GM20431 (cell line): ENCODE data around the gene HNRNPH1.
"Not testable (repeated sequence)": the region's sequence is repeated elsewhere in the genome, so short reads cannot be mapped to it uniquely, and the experiment has no call there.

ENCODE experiments used
- in situ Hi-C: fragments of 300-500 bp; cut with MseI, MboI; formaldehyde crosslinking; loops from one replicate; pipeline ENCODE4 v1.15.0; 2020; ENCODE audit warnings: low sequenced_read_pairs; ENCODE audit not compliant: unreplicated experiment

Gene HNRNPH1, protein sequence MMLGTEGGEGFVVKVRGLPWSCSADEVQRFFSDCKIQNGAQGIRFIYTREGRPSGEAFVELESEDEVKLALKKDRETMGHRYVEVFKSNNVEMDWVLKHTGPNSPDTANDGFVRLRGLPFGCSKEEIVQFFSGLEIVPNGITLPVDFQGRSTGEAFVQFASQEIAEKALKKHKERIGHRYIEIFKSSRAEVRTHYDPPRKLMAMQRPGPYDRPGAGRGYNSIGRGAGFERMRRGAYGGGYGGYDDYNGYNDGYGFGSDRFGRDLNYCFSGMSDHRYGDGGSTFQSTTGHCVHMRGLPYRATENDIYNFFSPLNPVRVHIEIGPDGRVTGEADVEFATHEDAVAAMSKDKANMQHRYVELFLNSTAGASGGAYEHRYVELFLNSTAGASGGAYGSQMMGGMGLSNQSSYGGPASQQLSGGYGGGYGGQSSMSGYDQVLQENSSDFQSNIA

DNA sequence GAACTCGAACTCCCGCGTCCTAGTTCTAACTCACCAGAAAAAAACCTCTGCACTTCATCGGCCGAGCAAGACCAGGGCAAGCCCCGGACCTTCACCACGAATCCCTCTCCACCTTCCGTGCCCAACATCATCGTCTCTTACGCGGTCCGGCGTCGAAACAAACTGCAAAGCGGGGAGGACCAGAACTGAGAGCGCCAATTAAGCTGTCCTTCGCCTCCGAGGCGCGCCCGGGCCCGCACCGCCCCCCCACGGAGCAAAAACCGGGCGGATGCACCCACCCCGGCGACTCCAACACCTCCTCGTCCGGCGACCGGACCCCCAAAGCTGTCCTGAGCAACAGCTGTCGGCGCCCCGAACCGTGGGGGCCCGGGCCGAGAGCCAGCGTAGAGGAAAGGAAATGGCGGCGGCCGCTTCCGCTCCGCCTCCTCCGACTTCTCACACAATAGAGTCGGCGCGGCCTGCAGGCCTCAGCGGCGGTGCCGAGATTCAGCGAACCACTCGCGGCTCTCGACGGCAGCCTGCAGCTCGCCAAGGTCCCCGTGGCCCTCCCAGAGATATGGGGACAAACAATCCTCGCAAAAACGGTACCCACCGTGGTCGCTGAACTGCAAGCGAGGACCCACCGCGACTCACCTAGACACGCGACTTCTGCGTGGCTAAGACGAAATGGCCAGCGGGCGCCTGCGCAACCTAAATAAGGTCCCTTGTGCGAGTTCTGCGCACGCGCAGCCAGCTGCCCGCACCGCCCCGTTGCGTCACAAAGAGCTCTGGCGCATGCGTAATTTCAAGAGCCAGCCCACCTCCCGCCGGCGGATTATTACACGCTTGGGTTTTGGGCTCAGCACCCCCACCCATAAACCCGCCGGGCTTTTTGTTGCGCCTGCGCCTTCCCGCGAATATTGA is at the start of gene HNRNPH1:
TSS of gene HNRNPH1 (minus strand) at position 669 of the 903 bp plus-strand sequence. CDS start at position 131, 538 bp downstream.
- in situ Hi-C loops: no loop called here

DNA sequence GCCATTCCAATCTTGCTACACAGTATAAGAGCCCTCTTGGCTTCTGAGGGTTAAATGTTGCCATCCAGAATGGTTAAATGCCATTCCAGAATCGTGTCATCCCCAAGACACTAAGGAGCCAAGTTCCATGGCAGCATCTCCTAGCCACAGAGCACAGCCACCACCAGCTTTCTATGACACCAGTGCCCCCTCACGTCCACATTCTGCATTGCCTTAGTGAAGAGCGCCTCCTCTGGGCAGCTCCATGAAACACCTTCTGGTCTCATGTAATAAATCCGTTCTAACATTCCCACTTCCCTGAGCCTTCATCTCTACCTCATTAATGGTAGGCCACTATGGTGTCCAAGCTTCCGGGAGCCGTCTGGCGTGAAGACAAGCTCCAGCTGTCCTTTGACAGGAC is 44.9 kb upstream of the HNRNPH1 start:
- in situ Hi-C loops: no loop called here

DNA sequence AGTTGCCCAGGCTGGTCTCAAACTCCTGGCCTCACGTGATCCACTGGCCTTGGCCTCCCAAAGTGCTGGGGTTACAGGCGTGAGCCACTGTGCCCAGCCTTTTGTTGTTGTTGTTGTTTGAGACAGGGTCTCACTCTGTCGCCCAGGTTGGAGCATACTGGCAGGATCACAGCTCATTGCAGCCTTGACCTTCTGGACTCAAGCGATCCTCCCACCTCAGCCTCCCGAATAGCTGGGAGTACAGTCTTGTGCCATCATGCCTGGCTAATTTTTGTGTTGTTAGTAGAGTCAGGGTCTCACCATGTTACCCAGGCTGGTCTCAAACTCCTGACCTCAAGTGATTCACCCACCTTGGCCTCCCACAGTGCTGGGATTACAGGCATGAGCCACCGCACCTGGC is 38.2 kb upstream of the HNRNPH1 start:
- in situ Hi-C loops: not testable (repeated sequence)

DNA sequence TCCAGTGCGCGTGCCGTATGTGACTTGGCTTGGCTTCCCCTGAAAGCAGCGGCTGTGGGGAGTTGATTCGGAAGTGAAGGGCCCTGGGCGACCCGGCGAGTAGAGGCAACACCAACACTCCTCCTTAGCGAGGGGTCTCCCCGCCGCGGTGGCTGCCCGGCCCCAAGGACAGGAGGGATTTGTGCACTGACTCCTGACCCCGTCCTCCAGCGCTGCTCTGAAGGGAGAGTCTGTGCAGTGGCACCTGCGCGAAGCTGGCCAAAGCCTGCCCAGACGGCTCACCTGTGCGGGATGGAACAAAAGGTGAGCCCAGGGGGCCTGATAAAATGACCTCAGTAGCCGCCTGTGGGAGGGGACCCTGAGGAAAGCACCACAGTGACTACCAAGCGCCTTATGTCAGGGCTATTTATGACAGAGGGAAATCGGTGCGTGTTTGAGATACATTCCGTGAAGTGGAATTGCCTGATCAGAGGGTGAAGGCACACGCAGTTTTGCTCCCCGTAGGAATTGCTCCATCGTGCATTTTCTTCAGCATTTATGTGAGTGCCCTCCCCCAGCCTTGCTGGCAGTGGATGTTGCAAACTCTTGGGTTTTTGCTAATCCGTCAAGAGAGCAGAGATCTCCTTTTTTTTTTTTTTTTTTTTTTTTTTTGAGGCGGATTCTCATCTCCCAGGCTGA is 34.8 kb upstream of the HNRNPH1 start:
- in situ Hi-C loops: not testable (repeated sequence)

DNA sequence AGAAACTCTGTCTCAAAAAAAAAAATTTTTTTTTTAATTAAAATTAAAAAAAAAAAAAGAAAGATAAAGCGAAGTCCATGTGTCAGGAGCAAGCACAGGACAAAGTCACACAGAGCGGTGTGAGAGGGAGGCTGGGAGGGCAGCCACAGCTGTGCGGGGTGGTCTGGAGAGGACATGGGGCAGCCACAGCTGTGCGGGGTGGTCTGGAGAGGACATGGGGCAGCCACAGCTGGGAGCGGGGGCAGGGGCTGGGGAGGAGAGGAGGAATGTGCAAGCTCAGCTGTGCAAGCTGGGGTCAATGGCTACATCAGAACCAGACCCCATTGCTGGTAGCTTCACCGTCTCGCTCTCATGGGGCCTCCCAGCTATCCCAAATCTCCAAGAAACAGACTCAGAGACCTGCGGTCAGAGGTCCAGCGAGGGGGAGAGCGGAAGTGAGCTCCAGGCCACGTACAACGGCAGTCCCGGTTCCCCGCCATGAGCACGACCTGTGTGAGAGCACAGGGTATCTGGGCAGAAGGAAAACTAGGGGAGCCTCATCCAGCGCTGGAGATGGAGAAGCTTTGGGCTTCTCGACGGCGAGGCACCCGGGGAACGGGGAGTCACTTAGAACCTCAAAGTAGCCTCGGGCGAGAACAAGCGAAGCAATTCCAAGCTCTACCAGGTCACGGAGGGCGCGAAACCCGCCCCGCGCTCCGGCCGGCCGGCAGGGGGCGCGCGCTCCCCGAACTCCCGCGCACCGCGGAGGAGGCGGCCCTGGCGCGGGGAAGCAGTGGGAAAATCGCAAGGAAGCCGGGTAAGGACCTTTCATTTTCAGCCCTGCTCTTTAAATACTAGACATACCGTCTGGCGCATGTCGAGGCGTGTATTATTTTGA is 34.1 kb upstream of the HNRNPH1 start:
- in situ Hi-C loops: not testable (repeated sequence)

DNA sequence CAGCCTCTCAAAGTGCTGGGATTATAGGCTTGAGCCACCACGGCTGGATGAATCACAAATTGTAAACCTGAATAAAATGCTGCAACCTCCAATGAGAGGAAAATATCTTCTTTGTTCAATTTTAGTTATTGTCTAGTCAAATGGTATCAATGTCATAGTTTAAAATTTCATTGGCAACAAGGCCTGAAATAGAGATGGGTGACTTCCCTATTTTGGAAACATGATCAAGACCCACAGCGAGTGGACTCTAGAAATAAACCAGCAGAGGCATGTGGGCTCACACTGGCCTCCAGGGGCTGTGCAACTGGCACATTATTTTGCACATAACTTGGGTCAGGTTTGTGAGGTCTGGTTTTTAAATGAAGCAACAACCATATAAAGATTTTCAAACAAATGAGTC is 29.7 kb upstream of the HNRNPH1 start:
- in situ Hi-C loops: not testable (repeated sequence)

DNA sequence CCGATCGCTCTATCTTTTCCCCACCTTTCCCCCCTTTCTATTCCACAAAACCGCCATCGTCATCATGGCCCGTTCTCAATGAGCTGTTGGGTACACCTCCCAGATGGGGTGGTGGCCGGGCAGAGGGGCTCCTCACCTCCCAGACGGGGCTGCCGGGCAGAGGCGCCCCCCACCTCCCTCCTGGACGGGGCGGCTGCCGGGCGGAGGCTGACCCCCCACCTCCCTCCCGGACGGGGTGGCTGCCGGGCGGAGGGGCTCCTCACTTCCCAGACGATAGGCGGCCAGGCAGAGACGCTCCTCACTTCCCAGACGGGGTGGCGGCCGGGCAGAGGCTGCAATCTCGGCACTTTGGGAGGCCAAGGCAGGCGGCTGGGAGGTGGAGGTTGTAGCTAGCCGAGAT is 26.8 kb upstream of the HNRNPH1 start:
- in situ Hi-C loops: not testable (repeated sequence)

DNA sequence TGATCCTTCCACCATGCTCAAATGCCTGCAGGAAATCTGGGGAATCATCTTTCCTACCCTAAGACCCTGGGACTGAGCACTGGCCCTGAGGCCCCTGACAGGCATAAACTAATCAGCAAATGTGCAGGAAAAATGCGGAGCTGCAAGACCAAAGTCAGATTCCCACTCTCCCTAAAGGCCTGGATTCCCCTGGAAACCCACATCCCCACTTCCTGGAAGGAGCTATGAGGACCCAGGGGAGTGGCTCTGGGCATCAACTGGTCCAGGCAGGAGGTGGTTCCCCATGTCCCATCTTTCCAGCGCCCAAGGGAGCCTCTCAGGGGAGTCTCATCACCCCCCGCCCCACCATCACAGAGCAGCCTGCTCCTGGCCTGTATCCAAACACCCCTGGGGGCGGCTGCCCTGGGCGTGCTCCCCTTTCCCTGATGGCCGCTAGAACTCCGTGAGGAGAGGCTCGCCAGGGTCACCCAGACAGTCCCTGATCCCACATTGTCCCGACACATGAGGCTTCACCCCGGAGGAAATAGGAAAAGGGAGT is 25.8 kb upstream of the HNRNPH1 start:
- in situ Hi-C loops: not testable (repeated sequence)

DNA sequence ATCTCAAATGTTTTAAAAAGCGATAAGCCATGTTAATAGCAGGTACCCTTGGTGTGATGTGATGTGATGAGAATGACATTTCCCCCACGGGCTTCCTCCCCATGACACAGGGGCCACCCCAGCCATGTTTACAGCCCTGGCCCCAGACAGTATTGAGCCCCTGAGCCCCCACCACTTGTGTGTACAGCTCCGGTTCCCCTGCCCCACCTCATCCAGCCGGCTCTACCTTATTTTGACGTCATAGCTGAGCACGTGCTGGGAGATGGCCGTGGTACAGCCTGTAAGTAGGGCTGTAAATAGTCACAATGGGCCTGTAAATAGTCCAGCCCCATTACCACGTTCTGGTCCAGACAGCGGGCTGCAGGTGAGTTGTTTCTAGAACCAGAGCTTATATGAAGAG is 24.9 kb upstream of the HNRNPH1 start:
- in situ Hi-C loops: no loop called here

DNA sequence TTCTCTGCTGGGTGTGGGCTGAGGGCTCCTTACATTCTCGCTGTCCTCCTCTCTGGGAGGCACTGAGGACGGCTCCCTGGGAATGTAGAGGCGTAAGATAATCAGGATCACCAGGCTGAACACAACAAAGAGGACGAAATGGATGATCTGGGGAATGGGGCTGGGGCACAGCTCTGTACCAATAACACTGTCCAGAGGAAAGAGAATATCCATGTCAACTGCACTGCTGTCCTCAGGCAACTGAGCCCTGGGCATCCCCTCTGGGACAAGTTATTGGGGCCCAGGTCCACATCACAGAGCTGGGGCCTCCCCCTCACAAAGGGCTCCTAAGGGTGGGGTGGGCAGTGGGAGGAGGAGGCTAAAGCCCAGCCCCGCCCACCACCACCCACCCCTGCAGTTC is 21.3 kb upstream of the HNRNPH1 start:
- in situ Hi-C loops: not testable (repeated sequence)

DNA sequence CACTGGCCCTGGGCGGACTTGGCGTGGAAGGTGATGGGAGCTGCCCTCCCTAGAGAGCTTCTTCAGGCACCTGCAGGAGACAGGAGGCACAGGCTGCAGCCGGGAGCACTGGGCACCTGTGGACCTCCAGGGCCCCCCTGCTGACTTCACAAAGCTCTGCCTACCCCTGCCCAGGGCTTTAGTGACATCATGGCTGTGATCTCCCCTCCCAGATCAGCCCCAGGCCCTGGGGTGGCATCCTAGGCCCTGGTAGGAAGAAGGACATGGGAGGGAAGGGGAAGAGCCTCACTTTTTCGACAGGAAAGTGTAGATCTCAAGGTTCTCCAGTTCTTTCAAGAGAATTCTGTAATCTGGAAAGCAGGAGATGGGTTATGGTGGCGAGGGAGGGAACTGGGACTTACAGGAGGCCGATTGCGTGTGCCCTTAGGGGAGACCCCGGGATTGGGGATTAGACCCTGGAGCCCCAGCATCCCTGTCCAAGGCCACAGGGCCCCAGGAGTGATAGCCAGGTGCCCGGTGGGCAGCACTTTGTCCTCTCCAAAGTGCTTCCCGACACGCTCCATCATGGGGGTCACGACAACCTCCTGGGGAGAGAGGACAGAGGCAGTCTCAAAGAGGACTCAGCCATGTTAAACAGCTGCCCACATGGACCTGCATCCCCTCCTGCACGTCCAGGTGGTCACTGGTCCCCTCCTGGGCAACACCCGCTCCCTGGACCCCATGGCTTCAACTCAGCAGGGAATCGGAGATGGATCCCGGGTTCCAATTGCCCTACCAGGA is 19.9 kb upstream of the HNRNPH1 start:
- in situ Hi-C loops: not testable (repeated sequence)

DNA sequence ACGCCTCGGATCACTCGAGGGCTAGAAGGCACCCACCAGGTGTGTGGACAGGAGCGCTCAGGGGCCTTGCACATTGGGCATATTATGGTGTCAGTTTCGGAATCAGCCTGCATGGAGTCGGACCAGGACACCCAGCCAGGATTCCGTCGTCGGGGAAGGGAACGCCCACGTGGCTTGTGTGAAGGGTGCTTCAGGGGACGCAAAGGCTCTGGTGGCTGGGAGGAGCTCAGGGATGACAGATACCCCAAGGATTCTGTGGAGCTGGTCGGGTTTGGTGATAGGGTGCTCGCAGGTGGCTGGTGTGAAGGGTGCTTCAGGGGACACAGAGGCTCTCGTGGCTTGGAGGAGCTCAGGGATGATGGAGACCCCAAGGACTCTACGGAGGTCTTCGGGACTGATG is 19.2 kb upstream of the HNRNPH1 start:
- in situ Hi-C loops: not testable (repeated sequence)

DNA sequence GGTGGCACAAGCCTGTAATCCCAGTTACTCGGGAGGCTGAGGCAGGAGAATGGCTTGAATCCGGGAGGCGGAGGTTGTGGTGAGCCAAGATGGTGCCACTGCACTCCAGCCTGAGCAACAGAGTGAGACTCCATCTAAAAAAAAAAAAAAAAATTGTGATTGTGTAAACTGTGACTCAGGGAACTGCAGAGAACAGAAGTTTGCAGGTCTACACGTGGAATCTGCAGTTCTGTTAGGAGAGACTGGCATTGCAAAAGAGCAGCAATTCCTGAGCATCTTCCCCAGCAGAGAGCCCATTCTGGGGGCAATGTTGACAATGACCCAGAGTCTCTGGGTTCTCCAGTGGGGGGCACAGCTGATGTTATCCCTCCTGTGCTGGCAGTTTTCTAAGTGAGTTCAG is 18.3 kb upstream of the HNRNPH1 start:
- in situ Hi-C loops: not testable (repeated sequence)

DNA sequence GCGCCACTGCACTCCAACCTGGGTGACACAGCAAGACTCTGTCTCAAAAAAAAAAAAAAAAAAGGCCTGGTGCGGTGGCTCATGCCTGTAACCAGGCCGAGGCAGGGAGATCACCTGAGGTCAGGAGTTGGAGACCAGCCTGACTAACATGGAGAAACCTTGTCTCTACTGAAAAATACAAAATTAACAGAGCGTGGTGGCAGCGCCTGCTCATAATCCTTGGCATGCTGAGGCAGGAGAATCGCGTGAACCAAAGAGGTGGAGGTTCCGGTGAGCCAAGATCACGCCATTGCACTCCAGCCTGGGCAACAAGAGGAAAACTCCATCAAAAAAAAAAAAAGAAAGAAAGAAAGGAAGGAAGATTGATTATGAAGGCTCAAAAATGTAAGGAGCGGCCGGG is 15.8 kb upstream of the HNRNPH1 start:
- in situ Hi-C loops: not testable (repeated sequence)

DNA sequence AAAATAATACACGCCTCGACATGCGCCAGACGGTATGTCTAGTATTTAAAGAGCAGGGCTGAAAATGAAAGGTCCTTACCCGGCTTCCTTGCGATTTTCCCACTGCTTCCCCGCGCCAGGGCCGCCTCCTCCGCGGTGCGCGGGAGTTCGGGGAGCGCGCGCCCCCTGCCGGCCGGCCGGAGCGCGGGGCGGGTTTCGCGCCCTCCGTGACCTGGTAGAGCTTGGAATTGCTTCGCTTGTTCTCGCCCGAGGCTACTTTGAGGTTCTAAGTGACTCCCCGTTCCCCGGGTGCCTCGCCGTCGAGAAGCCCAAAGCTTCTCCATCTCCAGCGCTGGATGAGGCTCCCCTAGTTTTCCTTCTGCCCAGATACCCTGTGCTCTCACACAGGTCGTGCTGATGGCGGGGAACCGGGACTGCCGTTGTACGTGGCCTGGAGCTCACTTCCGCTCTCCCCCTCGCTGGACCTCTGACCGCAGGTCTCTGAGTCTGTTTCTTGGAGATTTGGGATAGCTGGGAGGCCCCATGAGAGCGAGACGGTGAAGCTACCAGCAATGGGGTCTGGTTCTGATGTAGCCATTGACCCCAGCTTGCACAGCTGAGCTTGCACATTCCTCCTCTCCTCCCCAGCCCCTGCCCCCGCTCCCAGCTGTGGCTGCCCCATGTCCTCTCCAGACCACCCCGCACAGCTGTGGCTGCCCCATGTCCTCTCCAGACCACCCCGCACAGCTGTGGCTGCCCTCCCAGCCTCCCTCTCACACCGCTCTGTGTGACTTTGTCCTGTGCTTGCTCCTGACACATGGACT is 11.1 kb upstream of the HNRNPH1 start:
- in situ Hi-C loops: not testable (repeated sequence)

DNA sequence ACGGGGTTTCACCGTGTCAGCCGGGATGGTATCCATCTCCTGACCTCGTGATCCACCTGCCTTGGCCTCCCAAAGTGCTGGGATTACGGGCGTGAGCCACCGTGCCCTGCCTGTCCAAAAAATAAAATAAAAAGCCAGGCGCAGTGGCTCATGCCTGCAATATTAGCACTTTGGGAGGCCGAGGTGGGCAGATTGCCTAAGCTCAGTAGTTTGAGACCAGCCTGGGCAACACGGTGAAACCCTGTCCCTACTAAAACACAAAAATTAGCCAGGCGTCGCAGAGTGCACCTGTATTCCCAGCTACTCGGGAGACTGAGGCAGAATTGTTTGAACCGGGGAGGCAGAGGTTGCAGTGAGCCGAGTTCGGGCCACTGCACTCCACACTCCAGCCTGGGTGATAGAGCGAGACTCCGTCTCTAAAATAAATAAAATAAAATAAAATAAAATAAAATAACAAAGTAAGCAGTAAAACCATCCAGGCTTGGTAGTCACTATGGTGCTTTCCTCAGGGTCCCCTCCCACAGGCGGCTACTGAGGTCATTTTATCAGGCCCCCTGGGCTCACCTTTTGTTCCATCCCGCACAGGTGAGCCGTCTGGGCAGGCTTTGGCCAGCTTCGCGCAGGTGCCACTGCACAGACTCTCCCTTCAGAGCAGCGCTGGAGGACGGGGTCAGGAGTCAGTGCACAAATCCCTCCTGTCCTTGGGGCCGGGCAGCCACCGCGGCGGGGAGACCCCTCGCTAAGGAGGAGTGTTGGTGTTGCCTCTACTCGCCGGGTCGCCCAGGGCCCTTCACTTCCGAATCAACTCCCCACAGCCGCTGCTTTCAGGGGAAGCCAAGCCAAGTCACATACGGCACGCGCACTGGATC is 10.3 kb upstream of the HNRNPH1 start:
- in situ Hi-C loops: not testable (repeated sequence)

DNA sequence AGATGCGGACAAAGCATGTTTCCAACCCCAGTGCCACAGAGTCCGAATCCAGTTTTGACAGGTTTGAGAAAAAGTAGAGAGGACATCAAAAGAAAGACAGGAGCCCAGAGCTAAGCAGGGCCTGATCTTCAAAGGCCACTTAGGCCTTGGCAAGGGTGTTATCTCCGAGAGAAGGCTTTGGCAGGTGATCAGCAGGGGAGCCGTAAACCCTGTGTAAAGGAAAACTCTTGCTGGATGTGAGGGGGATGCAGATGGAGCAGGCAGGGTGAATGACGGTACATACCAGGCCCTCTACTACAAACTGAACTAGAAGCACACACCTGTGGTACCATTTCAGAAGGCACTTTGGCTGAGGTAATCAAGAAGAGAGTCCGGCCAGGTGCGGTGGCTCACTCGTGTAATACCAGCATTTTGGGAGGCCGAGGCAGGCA is 1.4 kb upstream of the HNRNPH1 start:
- in situ Hi-C loops: no loop called here
